Panc1 (cell line): ENCODE measurements around the gene KLK7.

Experiments
- SIN3A ChIP-seq: IDR thresholded peaks from 2 replicates; pipeline ENCODE4 v1.6.1; 2012; ENCODE audit warnings: low read depth, mild to moderate bottlenecking, low read length, moderate library complexity, borderline replicate concordance; ENCODE audit not compliant: insufficient read depth
- TF ChIP-seq, protein P1 (sequence below): fragments of 450-650 bp; IDR thresholded peaks from 2 replicates; pipeline ENCODE4 v1.5.1; 2017; ENCODE audit warnings: mild to moderate bottlenecking
- TF ChIP-seq, protein P2 (sequence below), 2 experiments: IDR thresholded peaks; 2 replicates each; pipeline ENCODE4 v1.6.1; 2011 to 2012; ENCODE audit warnings: low read depth in 2 of 2, control low read depth in 1 of 2, low read length in 1 of 2, mild to moderate bottlenecking in 1 of 2, moderate library complexity in 1 of 2; ENCODE audit not compliant: insufficient read depth in 1 of 2

DNA sequence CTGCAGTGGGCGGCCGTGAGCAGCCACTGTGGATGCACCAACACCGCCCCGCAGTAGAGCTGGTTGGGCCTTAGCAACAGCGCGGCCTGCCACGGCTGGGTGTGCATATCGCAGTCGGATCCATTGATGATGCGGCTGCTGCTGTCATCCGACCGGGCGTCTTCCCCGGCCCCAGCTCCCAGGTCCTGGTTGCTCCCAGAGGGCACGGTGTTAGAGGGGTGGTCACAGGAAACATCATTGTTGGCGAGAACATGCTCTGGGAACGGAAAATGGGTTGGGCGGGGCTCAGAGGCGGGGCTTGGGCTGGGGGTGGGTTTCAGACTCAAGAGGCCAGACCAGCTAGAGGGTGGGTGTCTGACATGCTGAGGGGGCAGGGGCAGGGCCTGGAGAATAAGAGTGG, 33.9 kb downstream of the KLK7 start:
- TF ChIP-seq, protein P1, sequence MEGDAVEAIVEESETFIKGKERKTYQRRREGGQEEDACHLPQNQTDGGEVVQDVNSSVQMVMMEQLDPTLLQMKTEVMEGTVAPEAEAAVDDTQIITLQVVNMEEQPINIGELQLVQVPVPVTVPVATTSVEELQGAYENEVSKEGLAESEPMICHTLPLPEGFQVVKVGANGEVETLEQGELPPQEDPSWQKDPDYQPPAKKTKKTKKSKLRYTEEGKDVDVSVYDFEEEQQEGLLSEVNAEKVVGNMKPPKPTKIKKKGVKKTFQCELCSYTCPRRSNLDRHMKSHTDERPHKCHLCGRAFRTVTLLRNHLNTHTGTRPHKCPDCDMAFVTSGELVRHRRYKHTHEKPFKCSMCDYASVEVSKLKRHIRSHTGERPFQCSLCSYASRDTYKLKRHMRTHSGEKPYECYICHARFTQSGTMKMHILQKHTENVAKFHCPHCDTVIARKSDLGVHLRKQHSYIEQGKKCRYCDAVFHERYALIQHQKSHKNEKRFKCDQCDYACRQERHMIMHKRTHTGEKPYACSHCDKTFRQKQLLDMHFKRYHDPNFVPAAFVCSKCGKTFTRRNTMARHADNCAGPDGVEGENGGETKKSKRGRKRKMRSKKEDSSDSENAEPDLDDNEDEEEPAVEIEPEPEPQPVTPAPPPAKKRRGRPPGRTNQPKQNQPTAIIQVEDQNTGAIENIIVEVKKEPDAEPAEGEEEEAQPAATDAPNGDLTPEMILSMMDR: no peak
- TF ChIP-seq SIN3A: no peak
- TF ChIP-seq, protein P2, sequence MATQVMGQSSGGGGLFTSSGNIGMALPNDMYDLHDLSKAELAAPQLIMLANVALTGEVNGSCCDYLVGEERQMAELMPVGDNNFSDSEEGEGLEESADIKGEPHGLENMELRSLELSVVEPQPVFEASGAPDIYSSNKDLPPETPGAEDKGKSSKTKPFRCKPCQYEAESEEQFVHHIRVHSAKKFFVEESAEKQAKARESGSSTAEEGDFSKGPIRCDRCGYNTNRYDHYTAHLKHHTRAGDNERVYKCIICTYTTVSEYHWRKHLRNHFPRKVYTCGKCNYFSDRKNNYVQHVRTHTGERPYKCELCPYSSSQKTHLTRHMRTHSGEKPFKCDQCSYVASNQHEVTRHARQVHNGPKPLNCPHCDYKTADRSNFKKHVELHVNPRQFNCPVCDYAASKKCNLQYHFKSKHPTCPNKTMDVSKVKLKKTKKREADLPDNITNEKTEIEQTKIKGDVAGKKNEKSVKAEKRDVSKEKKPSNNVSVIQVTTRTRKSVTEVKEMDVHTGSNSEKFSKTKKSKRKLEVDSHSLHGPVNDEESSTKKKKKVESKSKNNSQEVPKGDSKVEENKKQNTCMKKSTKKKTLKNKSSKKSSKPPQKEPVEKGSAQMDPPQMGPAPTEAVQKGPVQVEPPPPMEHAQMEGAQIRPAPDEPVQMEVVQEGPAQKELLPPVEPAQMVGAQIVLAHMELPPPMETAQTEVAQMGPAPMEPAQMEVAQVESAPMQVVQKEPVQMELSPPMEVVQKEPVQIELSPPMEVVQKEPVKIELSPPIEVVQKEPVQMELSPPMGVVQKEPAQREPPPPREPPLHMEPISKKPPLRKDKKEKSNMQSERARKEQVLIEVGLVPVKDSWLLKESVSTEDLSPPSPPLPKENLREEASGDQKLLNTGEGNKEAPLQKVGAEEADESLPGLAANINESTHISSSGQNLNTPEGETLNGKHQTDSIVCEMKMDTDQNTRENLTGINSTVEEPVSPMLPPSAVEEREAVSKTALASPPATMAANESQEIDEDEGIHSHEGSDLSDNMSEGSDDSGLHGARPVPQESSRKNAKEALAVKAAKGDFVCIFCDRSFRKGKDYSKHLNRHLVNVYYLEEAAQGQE (IDR thresholded peaks at IDR 0.05; ENCODE audit: insufficient read depth in 1 of 2, low read depth in 2 of 2, low read length in 1 of 2): no peak
